T-cell (primary cell): ENCODE measurements around the gene TOX4. TPM values are rescaled to one million over a fixed set of nuclear protein-coding genes. Genes with fewer than 3 reads are reported as not detected.
"Not testable (repeated sequence)": the region's sequence is repeated elsewhere in the genome, so short reads cannot be mapped to it uniquely, and the experiment has no call there.

Experiments
- ATAC-seq, 4 experiments: fragments of 200-7000 bp in 3 of 4; fragments of 150-1000 bp in 1 of 4; cut with Tn5 transposase; replicated peaks in 1 of 4; 1 replicate in 3 of 4; 2 replicates in 1 of 4; pipeline ENCODE4 v1.10.0; 2021; ENCODE audit warnings: moderate library complexity in 3 of 4, mild to moderate bottlenecking in 2 of 4, moderate number of reproducible peaks in 1 of 4
- CTCF ChIA-PET, 2 donors: fragments of 300-600 bp; sonication (Branson Sonifier 250); formaldehyde crosslinking; loops; one replicate each; lab custom pipeline; 2022; ENCODE audit warnings: antibody characterized with exemption in 2 of 2; lab: Charles Lee
- POLR2A ChIA-PET, 2 donors: fragments of 300-600 bp; sonication (Branson Sonifier 250); formaldehyde crosslinking; loops; one replicate each; lab custom pipeline; 2022; ENCODE audit warnings: antibody characterized with exemption in 2 of 2; lab: Charles Lee
- DNase-seq, 35 experiments: peaks; one replicate each; pipeline versions ENCODE4 v3.0.0 to v3.0.0-alpha.2; 2013 to 2023
- H3K27ac ChIP-seq: one replicate; pipeline ENCODE4 v1.5.1; 2013; ENCODE audit warnings: low read length
- H3K27me3 ChIP-seq, 2 experiments: replicated peaks in 1 of 2; 1 replicate in 1 of 2; 2 replicates in 1 of 2; pipeline versions ENCODE4 v1.6.1 to v1.7.0; 2013; ENCODE audit warnings: low read length in 1 of 2, mixed read lengths in 1 of 2; ENCODE audit not compliant: control insufficient read depth in 2 of 2, insufficient read depth in 2 of 2; ENCODE audit errors: extremely low read depth in 1 of 2
- H3K36me3 ChIP-seq, 2 donors: 1 replicate in 1 of 2; 2 replicates in 1 of 2; pipeline versions ENCODE4 v1.6.1 to v1.7.0; 2013; ENCODE audit warnings: low read length in 1 of 2; ENCODE audit not compliant: control insufficient read depth in 2 of 2, insufficient read depth in 1 of 2; ENCODE audit errors: extremely low read depth in 1 of 2
- H3K4me1 ChIP-seq, 2 experiments: 1 replicate in 1 of 2; 2 replicates in 1 of 2; pipeline versions ENCODE4 v1.6.1 to v1.7.0; 2013; ENCODE audit warnings: low read length in 2 of 2, mixed read lengths in 1 of 2; ENCODE audit not compliant: insufficient read depth in 2 of 2, control insufficient read depth in 1 of 2; ENCODE audit errors: extremely low read depth in 1 of 2
- H3K4me3 ChIP-seq, 2 donors: 1 replicate in 1 of 2; 2 replicates in 1 of 2; pipeline versions ENCODE4 v1.5.1 to v1.7.0; 2013; ENCODE audit warnings: mild to moderate bottlenecking in 2 of 2, low read length in 1 of 2, moderate library complexity in 1 of 2; ENCODE audit not compliant: control insufficient read depth in 1 of 2; ENCODE audit errors: extremely low read depth in 1 of 2
- H3K9me3 ChIP-seq: 2 replicates; pipeline ENCODE4 v1.7.0; 2013
- H3K27ac Mint-ChIP-seq, 2 donors: one replicate each; pipeline ENCODE4 v1.8.0; 2020 to 2021; ENCODE audit warnings: mild to moderate bottlenecking in 2 of 2, mixed read lengths in 2 of 2
- H3K27me3 Mint-ChIP-seq, 2 donors: one replicate each; pipeline ENCODE4 v1.8.0; 2021 to 2022; ENCODE audit warnings: mixed read lengths in 2 of 2
- H3K36me3 Mint-ChIP-seq: one replicate; pipeline ENCODE4 v1.8.0; 2021; ENCODE audit warnings: mixed read lengths
- H3K4me1 Mint-ChIP-seq, 3 donors: one replicate each; pipeline ENCODE4 v1.8.0; 2020 to 2022; ENCODE audit warnings: mixed read lengths in 3 of 3, mild to moderate bottlenecking in 1 of 3
- H3K4me3 Mint-ChIP-seq, 3 donors: one replicate each; pipeline ENCODE4 v1.8.0; 2020 to 2022; ENCODE audit warnings: mild to moderate bottlenecking in 3 of 3, mixed read lengths in 3 of 3, moderate library complexity in 3 of 3
- H3K9me3 Mint-ChIP-seq, 3 donors: one replicate each; pipeline ENCODE4 v1.8.0; 2020 to 2022; ENCODE audit warnings: mixed read lengths in 3 of 3
- WGBS: methylation state at CpG from one replicate; pipeline ENCODE4 v1.1.5; 2013; ENCODE audit warnings: missing lambda C conversion rate; ENCODE audit not compliant: insufficient coverage; 5-methylcytosine and 5-hydroxymethylcytosine counted together
- total RNA-seq, 35 experiments: library from RNA in 6 of 35; stranded (reverse) in 6 of 35; fragments of 120-200 nt in 1 of 35; gene quantifications; one replicate each; pipeline versions ENCODE4 v1.2.1 to v1.2.4 and lab custom pipeline; 2013 to 2026

TOX4 gene
- total RNA-seq, 5 donors from 2014 or later (not counting 1 experiment from before 2014, with no cell fraction given): 68.7 to 95.6 (median 78.9) TPM

DNA sequence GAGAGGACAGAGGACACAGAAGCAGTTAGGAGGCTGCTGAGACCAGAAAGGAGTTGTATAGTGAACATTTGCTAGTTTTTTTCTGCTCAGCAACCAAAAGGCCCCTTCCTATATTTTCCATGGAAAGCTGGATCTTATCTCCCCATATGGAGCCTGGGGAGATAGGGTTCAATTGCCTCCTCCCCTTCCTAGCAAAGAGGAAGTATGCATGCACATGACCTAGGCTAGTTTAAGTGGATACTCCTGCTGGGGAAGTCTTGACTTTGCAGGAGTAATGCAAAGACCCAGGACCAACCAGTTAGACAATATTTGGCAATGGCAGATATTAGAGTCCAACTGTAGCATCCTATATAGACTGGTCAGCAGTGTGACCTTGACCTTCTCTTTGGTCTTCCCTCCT is 36.1 kb upstream of the TOX4 start:
- H3K9me3 Mint-ChIP-seq: no peaks in the 10 kb centered on the region
- no peaks in the 10 kb centered on the region for H3K27me3 Mint-ChIP-seq
- no peak overlapping the region for H3K4me3 ChIP-seq
- ChIA-PET POLR2A (no interaction called here), CTCF (no interaction called here)
- H3K4me3 Mint-ChIP-seq: no peak overlapping the region
- H3K27ac ChIP-seq: no peak overlapping the region
- peaks cover 51 to 64% (median 53%) of the 10 kb centered on the region in 3 donors for H3K4me1 Mint-ChIP-seq
- peaks cover 0 to 2% of the 10 kb centered on the region in 2 donors for H3K36me3 ChIP-seq
- no peaks in the 10 kb centered on the region for H3K27me3 ChIP-seq
- ATAC-seq: no peak
- no peak overlapping the region for H3K27ac Mint-ChIP-seq
- H3K9me3 ChIP-seq: no peaks in the 10 kb centered on the region
- H3K36me3 Mint-ChIP-seq: no peaks in the 10 kb centered on the region
- peaks cover 10 to 12% of the 10 kb centered on the region in 2 experiments for H3K4me1 ChIP-seq
- DNase-seq: no peak

DNA sequence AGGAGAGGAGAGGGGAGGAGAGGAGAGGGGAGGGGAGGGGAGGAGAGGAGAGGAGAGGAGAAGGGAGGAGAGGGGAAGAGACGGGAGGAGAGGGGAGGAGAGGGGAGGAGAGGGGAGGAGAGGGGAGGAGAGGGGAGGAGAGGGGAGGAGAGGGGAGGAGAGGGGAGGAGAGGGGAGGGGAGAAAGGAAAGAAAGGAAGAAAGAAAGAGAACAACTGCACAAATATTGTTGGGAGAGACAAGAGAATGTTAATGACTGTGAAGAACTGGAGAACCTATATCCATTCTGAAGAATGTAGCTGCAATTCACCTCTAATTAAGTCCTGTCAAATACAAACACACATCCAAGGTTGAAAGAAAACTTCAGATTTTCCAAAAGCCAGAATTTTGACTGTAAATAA is 34.3 kb upstream of the TOX4 start:
- H3K36me3 Mint-ChIP-seq, H3K27me3 ChIP-seq, H3K27me3 Mint-ChIP-seq, DNase-seq, H3K27ac Mint-ChIP-seq, H3K4me1 ChIP-seq, H3K27ac ChIP-seq, H3K9me3 ChIP-seq, H3K9me3 Mint-ChIP-seq, H3K4me3 ChIP-seq, ATAC-seq, H3K4me3 Mint-ChIP-seq, H3K36me3 ChIP-seq: not testable (repeated sequence)
- no CpG with 5 or more reads among the region's 1 CpG for WGBS
- POLR2A ChIA-PET: interaction anchor here (0.5 to 0.6 kb wide), 2 partner anchors 10 to 34 kb away, joined by 3 to 4 read pairs; partner anchors contain the start of genes RAB2B (in 1 of the 2) and TOX4 (in 1 of the 2)
- CTCF ChIA-PET: interaction anchor here in 1 of 2 donors (0.7 to 2.4 kb wide), 2 partner anchors 13 to 282 kb away, joined by 3 to 13 read pairs; partner anchors contain the start of gene CHD8
- peaks cover 48 to 60% (median 50%) of the 10 kb centered on the region in 3 donors for H3K4me1 Mint-ChIP-seq

DNA sequence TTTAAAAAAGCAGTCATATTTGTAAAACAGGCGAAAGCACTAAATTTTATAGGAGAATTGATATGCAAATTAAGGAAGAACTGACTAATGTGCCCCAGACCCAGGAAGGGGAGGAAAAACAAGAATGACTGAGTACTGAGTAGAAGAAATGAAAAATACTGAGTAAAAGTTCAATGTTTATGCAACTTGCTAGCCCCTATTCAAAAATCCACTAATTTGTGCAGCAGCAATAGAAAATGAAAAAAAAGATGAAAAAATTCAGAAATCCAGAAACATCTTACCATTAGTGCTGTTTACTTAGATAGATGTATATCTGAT is 27.1 kb upstream of the TOX4 start:
- peaks cover 0 to 7% of the 10 kb centered on the region in 2 donors for H3K36me3 ChIP-seq
- no peaks in the 10 kb centered on the region for H3K27me3 ChIP-seq
- Mint-ChIP-seq H3K9me3 (no peaks in the 10 kb centered on the region), H3K27ac (peak overlapping the region in 1 of 2 donors; percentile 15), H3K36me3 (peaks cover 8% of the 10 kb centered on the region), H3K4me3 (peak overlapping the region in 1 of 3 donors; percentile 15), H3K27me3 (no peaks in the 10 kb centered on the region), H3K4me1 (peaks cover 64 to 75% (median 68%) of the 10 kb centered on the region in 3 donors)
- no peak overlapping the region for H3K4me3 ChIP-seq
- POLR2A ChIA-PET: interaction anchor here in 1 of 2 donors (0.7 kb wide), 1 partner anchor 1120 kb away, joined by 3 read pairs; no protein-coding TSS in a partner anchor
- H3K9me3 ChIP-seq: no peaks in the 10 kb centered on the region
- H3K4me1 ChIP-seq: peaks cover 12 to 32% of the 10 kb centered on the region in 2 experiments
- ATAC-seq: no peak
- H3K27ac ChIP-seq: no peak overlapping the region
- CTCF ChIA-PET: interaction anchor here in 1 of 2 donors (2.2 kb wide), 1 partner anchor 13 kb away, joined by 7 read pairs; no protein-coding TSS in a partner anchor
- WGBS: no CpG with 5 or more reads among the region's 1 CpG
- no peak for DNase-seq

DNA sequence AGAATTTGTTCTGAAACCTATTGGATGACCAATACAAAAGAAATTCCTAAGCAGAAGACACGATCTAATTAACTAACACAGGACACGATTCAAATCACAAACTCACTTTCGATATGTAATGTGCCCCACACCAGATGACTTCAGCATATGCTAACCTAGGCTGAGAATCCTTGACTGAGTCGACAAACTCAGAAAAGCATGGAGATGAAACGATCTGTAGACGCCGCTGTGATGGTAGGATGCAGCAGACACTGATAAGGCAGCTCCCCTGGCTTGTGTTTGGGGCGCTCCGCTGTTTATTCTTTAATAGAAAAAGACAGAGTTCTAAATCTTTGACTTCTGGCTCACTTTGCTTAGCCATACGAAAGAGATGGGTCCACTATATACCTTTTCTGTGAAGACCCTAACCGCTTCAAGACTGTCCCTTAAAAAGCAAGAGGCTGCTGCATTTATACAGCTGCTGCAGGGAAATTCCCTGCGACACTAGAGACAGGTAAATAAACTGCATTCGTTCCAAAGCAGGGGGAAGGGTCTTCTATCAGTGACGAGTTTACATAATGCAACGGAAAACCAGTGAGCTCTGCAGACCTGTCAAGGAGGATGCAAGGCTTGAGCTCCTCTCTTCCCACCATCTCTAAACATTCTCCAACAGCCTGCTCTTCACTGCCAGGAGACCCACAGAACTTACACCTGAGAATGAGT is 22.0 kb upstream of the TOX4 start:
- Mint-ChIP-seq H3K36me3 (peaks cover 7% of the 10 kb centered on the region), H3K27ac (peak overlapping the region; percentile 98 to 99), H3K9me3 (no peaks in the 10 kb centered on the region), H3K4me3 (peak overlapping the region; percentile 93 to 95 (median 93)), H3K27me3 (no peaks in the 10 kb centered on the region), H3K4me1 (peaks cover 41 to 62% (median 49%) of the 10 kb centered on the region in 3 donors)
- Histone ChIP-seq H3K9me3 (no peaks in the 10 kb centered on the region), H3K27ac (peak overlapping the region; percentile 75), H3K36me3 (peaks cover 0 to 9% of the 10 kb centered on the region in 2 donors), H3K4me1 (peaks cover 13 to 39% of the 10 kb centered on the region in 2 experiments), H3K27me3 (no peaks in the 10 kb centered on the region), H3K4me3 (peak overlapping the region; percentile 87 to 92)
- ATAC-seq: no peak
- POLR2A ChIA-PET: interaction anchor here (0.6 to 2.3 kb wide), 6 partner anchors 9 to 71 kb away, joined by 3 to 48 read pairs (median 11); partner anchors contain the start of genes RAB2B (in 1 of the 2), SUPT16H (in 1 of the 2) and TOX4 (in 1 of the 2)
- 20% methylated on average over 13 of the region's 15 CpGs for WGBS
- peak in 11 of 35 experiments; percentile 4 to 60 (median 15) for DNase-seq
- CTCF ChIA-PET: interaction anchor here (0.9 to 3.2 kb wide), 12 partner anchors 11 to 102 kb away, joined by 3 to 100 read pairs (median 7); partner anchors contain the start of genes TOX4 (in 2 of the 2), METTL3 (in 1 of the 2) and RAB2B (in 1 of the 2)

DNA sequence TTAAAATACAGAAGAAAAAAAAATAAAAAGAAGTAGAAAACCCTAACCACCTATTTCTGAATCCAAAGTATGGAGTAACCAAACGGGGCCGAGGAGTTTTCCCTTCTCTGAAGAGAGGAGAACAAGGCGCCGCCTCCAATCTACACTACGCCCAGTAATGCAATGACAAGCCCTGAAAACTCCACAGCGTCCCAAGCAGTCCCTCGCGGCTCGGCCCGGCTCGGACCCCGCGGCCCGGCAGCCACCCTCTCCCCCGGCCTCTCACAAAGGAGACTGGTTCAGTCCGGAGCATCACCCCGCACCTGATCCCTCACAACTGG is 21.4 kb upstream of the TOX4 start:
- ChIA-PET CTCF (interaction anchor here (0.6 to 3.2 kb wide), 19 partner anchors 9 to 238 kb away, joined by 3 to 100 read pairs (median 4); partner anchors contain the start of genes TOX4 (in 2 of the 2), METTL3 (in 1 of the 2), RAB2B (in 1 of the 2) and SUPT16H (in 1 of the 2)), POLR2A (interaction anchor here (0.6 to 2.3 kb wide), 8 partner anchors 12 to 225 kb away, joined by 3 to 48 read pairs (median 4); partner anchors contain the start of genes METTL3 (in 1 of the 2), RAB2B (in 1 of the 2), SUPT16H (in 1 of the 2) and TOX4 (in 1 of the 2))
- Histone ChIP-seq H3K9me3 (no peaks in the 10 kb centered on the region), H3K4me1 (peaks cover 10 to 36% of the 10 kb centered on the region in 2 experiments), H3K27me3 (no peaks in the 10 kb centered on the region), H3K36me3 (peaks cover 2 to 11% of the 10 kb centered on the region in 2 donors), H3K4me3 (peak overlapping the region; percentile 87 to 92), H3K27ac (peak overlapping the region; percentile 75)
- H3K4me3 Mint-ChIP-seq: peak overlapping the region; percentile 93 to 95 (median 93)
- ATAC-seq: peak in 3 of 4 experiments; percentile 5 to 10 (median 7)
- H3K36me3 Mint-ChIP-seq: peaks cover 5% of the 10 kb centered on the region
- peak overlapping the region; percentile 98 to 99 for H3K27ac Mint-ChIP-seq
- DNase-seq: peak in 2 of 35 experiments; percentile 0 to 2
- 0% methylated on average over 2 of the region's 17 CpGs for WGBS
- H3K9me3 Mint-ChIP-seq: no peaks in the 10 kb centered on the region
- no peaks in the 10 kb centered on the region for H3K27me3 Mint-ChIP-seq
- peaks cover 36 to 57% (median 43%) of the 10 kb centered on the region in 3 donors for H3K4me1 Mint-ChIP-seq
